Activated naive CD8-positive, alpha-beta T cell treated with anti-CD3 and anti-CD28 coated beads for 36 hours (primary cell): ENCODE measurements around the gene UCKL1. TPM values are rescaled to one million over a fixed set of nuclear protein-coding genes. Genes with fewer than 3 reads are reported as not detected.
A peak's percentile ranks its signal among the peaks of the same experiment; 100 is the strongest.

Source experiments
- DNase-seq: peaks from one replicate; pipeline ENCODE4 v3.0.0; 2021
- H3K27ac Mint-ChIP-seq: one replicate; pipeline ENCODE4 v1.8.0; 2022; ENCODE audit warnings: mild to moderate bottlenecking, moderate library complexity, mixed read lengths
- H3K27me3 Mint-ChIP-seq: one replicate; pipeline ENCODE4 v1.8.0; 2022; ENCODE audit warnings: mild to moderate bottlenecking, mixed read lengths
- H3K36me3 Mint-ChIP-seq: one replicate; pipeline ENCODE4 v1.8.0; 2021; ENCODE audit warnings: mild to moderate bottlenecking, mixed read lengths
- H3K4me1 Mint-ChIP-seq: one replicate; pipeline ENCODE4 v1.8.0; 2021; ENCODE audit warnings: mixed read lengths
- H3K4me3 Mint-ChIP-seq: one replicate; pipeline ENCODE4 v1.8.0; 2022; ENCODE audit warnings: mild to moderate bottlenecking, moderate library complexity, mixed read lengths
- H3K9me3 Mint-ChIP-seq: one replicate; pipeline ENCODE4 v1.8.0; 2022; ENCODE audit warnings: mixed read lengths
- total RNA-seq, 2 experiments: library from RNA; stranded (reverse); gene quantifications; one replicate each; pipeline ENCODE4 v1.2.3, GENCODE V29; 2021

The UCKL1 gene
- 10 to 100 TPM; 27.6 to 28.9 TPM for total RNA-seq

GRCh38 chr20:63955827-63956663 is at the start of gene UCKL1:
UCKL1 (minus strand) TSS chr20:63956416; CDS start chr20:63956372, 44 bp downstream.
- Mint-ChIP-seq H3K4me3 (peak within 1 kb of the TSS; percentile 84), H3K9me3 (no peaks in the 10 kb centered on the region), H3K27me3 (no peaks in the 10 kb centered on the region), H3K36me3 (peaks cover 4% of the 10 kb centered on the region), H3K4me1 (peaks cover 34% of the 10 kb centered on the region), H3K27ac (peak within 1 kb of the TSS; percentile 91)
- peak; percentile 92 for DNase-seq

GRCh38 chr20:64005394-64005793 is 49.2 kb upstream of the UCKL1 start:
- Mint-ChIP-seq H3K4me3 (no peak overlapping the region), H3K36me3 (peaks cover 53% of the 10 kb centered on the region), H3K27ac (no peak overlapping the region), H3K9me3 (peaks cover 17% of the 10 kb centered on the region), H3K27me3 (no peaks in the 10 kb centered on the region), H3K4me1 (peaks cover 7% of the 10 kb centered on the region)
- DNase-seq, result no peak

- H3K4me1 Mint-ChIP-seq, result peaks cover 2% of the 10 kb centered on the region
These were observed 47.9 kb upstream of the UCKL1 start for GRCh38 chr20:64003960-64004725.

GRCh38 chr20:64001607-64002011 is 45.4 kb upstream of the UCKL1 start:
- Mint-ChIP-seq H3K36me3 (peaks cover 28% of the 10 kb centered on the region), H3K4me1 (no peaks in the 10 kb centered on the region), H3K27me3 (no peaks in the 10 kb centered on the region), H3K4me3 (no peak overlapping the region), H3K27ac (no peak overlapping the region), H3K9me3 (no peaks in the 10 kb centered on the region)
- no peak for DNase-seq

More at GRCh38 chr20:64003960-64004725, 47.9 kb upstream of the UCKL1 start:
- H3K4me3 Mint-ChIP-seq, result no peak overlapping the region
- H3K36me3 Mint-ChIP-seq, result peaks cover 43% of the 10 kb centered on the region
- peaks cover 11% of the 10 kb centered on the region for H3K9me3 Mint-ChIP-seq
- H3K27me3 Mint-ChIP-seq, result no peaks in the 10 kb centered on the region
- DNase-seq, result no peak
- H3K27ac Mint-ChIP-seq, result no peak overlapping the region

- no peak overlapping the region for H3K27ac Mint-ChIP-seq
- H3K9me3 Mint-ChIP-seq, result no peaks in the 10 kb centered on the region
- H3K4me1 Mint-ChIP-seq, result no peaks in the 10 kb centered on the region
- no peaks in the 10 kb centered on the region for H3K27me3 Mint-ChIP-seq
- peaks cover 23% of the 10 kb centered on the region for H3K36me3 Mint-ChIP-seq
- H3K4me3 Mint-ChIP-seq, result no peak overlapping the region
- DNase-seq, result no peak
These were observed 44.7 kb upstream of the UCKL1 start for GRCh38 chr20:64000906-64001305.

- H3K27me3 Mint-ChIP-seq, result no peaks in the 10 kb centered on the region
- no peak overlapping the region for H3K27ac Mint-ChIP-seq
- no peak for DNase-seq
- peaks cover 22% of the 10 kb centered on the region for H3K36me3 Mint-ChIP-seq
- H3K4me3 Mint-ChIP-seq, result peak overlapping the region; percentile 11
- H3K4me1 Mint-ChIP-seq, result peaks cover 38% of the 10 kb centered on the region
- no peaks in the 10 kb centered on the region for H3K9me3 Mint-ChIP-seq
These were observed 26.7 kb upstream of the UCKL1 start for GRCh38 chr20:63982937-63983336.

- Mint-ChIP-seq H3K9me3 (no peaks in the 10 kb centered on the region), H3K36me3 (peaks cover 30% of the 10 kb centered on the region), H3K27ac (peak within 1 kb of the TSS; percentile 97), H3K27me3 (no peaks in the 10 kb centered on the region), H3K4me3 (peak within 1 kb of the TSS; percentile 94), H3K4me1 (peaks cover 55% of the 10 kb centered on the region)
- DNase-seq, result peak; percentile 97
These were observed 24.9 kb upstream of the UCKL1 start, which contains the start of gene PRPF6 for GRCh38 chr20:63980806-63981728. PRPF6 (plus strand) TSS chr20:63981132; CDS start chr20:63981246, 114 bp downstream.

- DNase-seq, result no peak
- peaks cover 56% of the 10 kb centered on the region for H3K4me1 Mint-ChIP-seq
- H3K4me3 Mint-ChIP-seq, result peak overlapping the region; percentile 94
- H3K27me3 Mint-ChIP-seq, result no peaks in the 10 kb centered on the region
- peak overlapping the region; percentile 97 for H3K27ac Mint-ChIP-seq
- no peaks in the 10 kb centered on the region for H3K9me3 Mint-ChIP-seq
- peaks cover 31% of the 10 kb centered on the region for H3K36me3 Mint-ChIP-seq
These were observed 24.1 kb upstream of the UCKL1 start for GRCh38 chr20:63980317-63980805.

- Mint-ChIP-seq H3K27ac (peak within 1 kb of the TSS; percentile 97), H3K27me3 (no peaks in the 10 kb centered on the region), H3K36me3 (peaks cover 32% of the 10 kb centered on the region), H3K4me1 (peaks cover 56% of the 10 kb centered on the region), H3K9me3 (no peaks in the 10 kb centered on the region), H3K4me3 (peak within 1 kb of the TSS; percentile 94)
- peak; percentile 95 for DNase-seq
These were observed 23.5 kb upstream of the UCKL1 start, which contains the start of gene SAMD10 for GRCh38 chr20:63979557-63980316. SAMD10 (minus strand) TSS chr20:63979642; CDS start chr20:63979467, 175 bp downstream.

- no peaks in the 10 kb centered on the region for H3K27me3 Mint-ChIP-seq
- no peak for DNase-seq
- peaks cover 29% of the 10 kb centered on the region for H3K36me3 Mint-ChIP-seq
- peak overlapping the region; percentile 80 for H3K4me3 Mint-ChIP-seq
- H3K9me3 Mint-ChIP-seq, result no peaks in the 10 kb centered on the region
- H3K4me1 Mint-ChIP-seq, result peaks cover 53% of the 10 kb centered on the region
- H3K27ac Mint-ChIP-seq, result peak overlapping the region; percentile 85
These were observed 23.0 kb upstream of the UCKL1 start for GRCh38 chr20:63979229-63979556.

GRCh38 chr20:63978319-63979228 is 22.4 kb upstream of the UCKL1 start:
- H3K27me3 Mint-ChIP-seq, result no peaks in the 10 kb centered on the region
- peak overlapping the region; percentile 85 for H3K27ac Mint-ChIP-seq
- H3K36me3 Mint-ChIP-seq, result peaks cover 31% of the 10 kb centered on the region
- peak; percentile 80 for DNase-seq
- peak overlapping the region; percentile 80 for H3K4me3 Mint-ChIP-seq
- H3K9me3 Mint-ChIP-seq, result no peaks in the 10 kb centered on the region
- peaks cover 57% of the 10 kb centered on the region for H3K4me1 Mint-ChIP-seq

- Mint-ChIP-seq H3K27ac (peak overlapping the region; percentile 85), H3K27me3 (no peaks in the 10 kb centered on the region), H3K4me3 (peak overlapping the region; percentile 80), H3K4me1 (peaks cover 52% of the 10 kb centered on the region), H3K36me3 (peaks cover 25% of the 10 kb centered on the region), H3K9me3 (no peaks in the 10 kb centered on the region)
- DNase-seq, result peak; percentile 79
These were observed 21.6 kb upstream of the UCKL1 start for GRCh38 chr20:63977739-63978276.
